HCT116 (cell line): ENCODE measurements around the gene ZNF621. TPM values are rescaled to one million over a fixed set of nuclear protein-coding genes. Genes with fewer than 3 reads are reported as not detected.
A peak's percentile ranks its signal among the peaks of the same experiment; 100 is the strongest.

Experiments used
- ATAC-seq: fragments of 200-7000 bp; cut with Tn5 transposase; 2 replicates; pipeline ENCODE4 v1.9.1; 2020; ENCODE audit warnings: mild to moderate bottlenecking, moderate library complexity
- BruUV-seq: library from RNA; stranded (reverse); fragments of 400-500 nt; replicated peaks from 2 replicates; lab custom pipeline; 2021; lab: Mats Ljungman, UMichigan
- CTCF ChIA-PET: fragments of 300-600 bp; sonication (Branson Sonifier 250); formaldehyde crosslinking; loops from one replicate; lab custom pipeline; 2021; ENCODE audit warnings: antibody characterized with exemption; lab: Charles Lee
- POLR2A ChIA-PET: fragments of 300-600, 350-600 bp; sonication (Branson Sonifier 250); formaldehyde crosslinking; loops from one replicate; lab custom pipeline; 2021; ENCODE audit warnings: antibody characterized with exemption; lab: Charles Lee
- RAD21 ChIA-PET, 2 experiments: fragments of 300-600 bp; sonication (Branson Sonifier 250); formaldehyde crosslinking; loops; one replicate each; lab custom pipeline; 2023; ENCODE audit warnings: low total read pairs in 2 of 2; ENCODE audit not compliant: uncharacterized antibody in 2 of 2, unreplicated experiment in 2 of 2, low non-redundant PET in 1 of 2; lab: Charles Lee
- DNase-seq: peaks from one replicate; pipeline ENCODE4 v3.0.0-alpha.2; 2010; ENCODE audit warnings: low read depth, low spot score
- H2AFZ ChIP-seq: fragments of 200-600 bp; shearing (Covaris generic), sonication (generic); 2 replicates; pipeline ENCODE4 v1.6.1; 2017; ENCODE audit warnings: low read depth, mixed run types, mixed read lengths, antibody characterized with exemption, low read length; ENCODE audit not compliant: poor library complexity, severe bottlenecking
- H3K27ac ChIP-seq: 2 replicates; pipeline ENCODE4 v1.5.1; 2012; ENCODE audit warnings: low read depth, low read length
- H3K27me3 ChIP-seq: fragments of 200-600 bp; sonication (generic); 2 replicates; pipeline ENCODE4 v1.6.1; 2016; ENCODE audit warnings: mixed run types, low read length, mixed read lengths; ENCODE audit not compliant: insufficient read depth
- H3K36me3 ChIP-seq, 2 experiments: fragments of 200-500 bp in 1 of 2; fragments of 200-600 bp in 1 of 2; sonication (Bioruptor generic) in 1 of 2; sonication (generic) in 1 of 2; 2 replicates each; pipeline versions ENCODE4 v1.5.1 to v1.6.1; 2014 to 2016; ENCODE audit warnings: low read length in 2 of 2, inconsistent platforms in 1 of 2, mixed read lengths in 1 of 2, mixed run types in 1 of 2; ENCODE audit not compliant: insufficient read depth in 2 of 2, control insufficient read depth in 1 of 2
- H3K4me1 ChIP-seq, 2 experiments: fragments of 200-600 bp in 1 of 2; sonication (generic) in 1 of 2; 2 replicates each; pipeline versions ENCODE4 v1.5.1 to v1.6.1; 2012 to 2017; ENCODE audit warnings: low read length in 2 of 2, inconsistent platforms in 1 of 2, mild to moderate bottlenecking in 1 of 2, mixed read lengths in 1 of 2, mixed run types in 1 of 2, moderate library complexity in 1 of 2; ENCODE audit not compliant: insufficient read depth in 2 of 2, control insufficient read depth in 1 of 2
- H3K4me2 ChIP-seq: fragments of 200-600 bp; sonication (generic); 2 replicates; pipeline ENCODE4 v1.6.1; 2017; ENCODE audit warnings: mixed run types, low read length, mixed read lengths
- H3K4me3 ChIP-seq, 2 experiments: fragments of 200-600 bp in 1 of 2; sonication (generic) in 1 of 2; replicated peaks in 1 of 2; 2 replicates each; pipeline ENCODE4 v1.5.1; 2011 to 2016; ENCODE audit warnings: low read length in 2 of 2, control low read depth in 1 of 2, low read depth in 1 of 2, mild to moderate bottlenecking in 1 of 2, mixed read lengths in 1 of 2, mixed run types in 1 of 2
- H3K79me2 ChIP-seq: fragments of 200-600 bp; sonication (generic); 2 replicates; pipeline ENCODE4 v1.6.1; 2017; ENCODE audit warnings: mild to moderate bottlenecking, mixed run types, low read length, moderate library complexity, mixed read lengths; ENCODE audit not compliant: insufficient read depth
- H3K9ac ChIP-seq: fragments of 200-600 bp; sonication (generic); 2 replicates; pipeline ENCODE4 v1.6.1; 2016; ENCODE audit warnings: low read length, mixed read lengths
- H3K9me2 ChIP-seq: fragments of 200-600 bp; sonication (generic), shearing (Covaris generic); 2 replicates; pipeline ENCODE4 v1.6.1; 2017; ENCODE audit warnings: mixed run types, mild to moderate bottlenecking, moderate library complexity; ENCODE audit not compliant: insufficient read depth
- H3K9me3 ChIP-seq, 2 experiments: fragments of 200-500 bp in 1 of 2; fragments of 200-600 bp in 1 of 2; sonication (Bioruptor generic) in 1 of 2; sonication (generic) in 1 of 2; 2 replicates each; pipeline ENCODE4 v1.6.1; 2014 to 2017; ENCODE audit warnings: low read length in 2 of 2, mixed read lengths in 2 of 2, inconsistent platforms in 1 of 2, low read depth in 1 of 2, mild to moderate bottlenecking in 1 of 2, mixed run types in 1 of 2, moderate library complexity in 1 of 2; ENCODE audit not compliant: control insufficient read depth in 1 of 2, insufficient read depth in 1 of 2
- H4K20me1 ChIP-seq: fragments of 200-600 bp; sonication (generic), shearing (Covaris generic); 2 replicates; pipeline ENCODE4 v1.6.1; 2017; ENCODE audit warnings: mixed run types, mild to moderate bottlenecking, moderate library complexity; ENCODE audit not compliant: insufficient read depth
- CTCF ChIP-seq, 3 experiments: fragments of 200-600 bp in 1 of 3; sonication (generic) in 1 of 3; IDR thresholded peaks in 2 of 3; conservative IDR thresholded peaks in 1 of 3; 2 replicates each; pipeline ENCODE4 v1.5.1; 2012 to 2017; ENCODE audit warnings: low read depth in 2 of 3, low read length in 2 of 3, antibody characterized with exemption in 1 of 3, borderline replicate concordance in 1 of 3, control low read depth in 1 of 3, mild to moderate bottlenecking in 1 of 3, mixed read lengths in 1 of 3, mixed run types in 1 of 3, moderate library complexity in 1 of 3; ENCODE audit not compliant: insufficient read depth in 1 of 3
- FOSL1 ChIP-seq: IDR thresholded peaks from 2 replicates; pipeline ENCODE4 v1.6.1; 2012; ENCODE audit warnings: low read depth
- POLR2AphosphoS5 ChIP-seq: IDR thresholded peaks from 2 replicates; pipeline ENCODE4 v1.6.1; 2011; ENCODE audit warnings: mild to moderate bottlenecking, low read depth, low read length, moderate library complexity
- RAD21 ChIP-seq: IDR thresholded peaks from 2 replicates; pipeline ENCODE4 v1.6.1; 2012; ENCODE audit warnings: low read depth, mild to moderate bottlenecking
- SP1 ChIP-seq: IDR thresholded peaks from 2 replicates; pipeline ENCODE4 v1.6.1; 2012; ENCODE audit warnings: low read depth
- YY1 ChIP-seq: IDR thresholded peaks from 2 replicates; pipeline ENCODE4 v1.6.1; 2011; ENCODE audit warnings: low read length, low read depth, moderate library complexity, mild to moderate bottlenecking; ENCODE audit not compliant: insufficient replicate concordance; ENCODE audit errors: extremely low read depth
- ZBTB33 ChIP-seq: IDR thresholded peaks from 2 replicates; pipeline ENCODE4 v1.6.1; 2011; ENCODE audit warnings: mild to moderate bottlenecking, low read length, moderate library complexity; ENCODE audit not compliant: insufficient replicate concordance; ENCODE audit errors: extremely low read depth
- ZNF274 ChIP-seq: fragments of 200-500 bp; sonication (Bioruptor generic); IDR thresholded peaks from 2 replicates; pipeline ENCODE4 v1.6.1; 2014; ENCODE audit warnings: mild to moderate bottlenecking, low read depth, low read length, inconsistent platforms
- intact Hi-C: fragments of 100-400 bp; cut with micrococcal nuclease; formaldehyde crosslinking; loops from 2 replicates; pipeline ENCODE4 v1.10.0; 2022
- total RNA-seq: library from RNA; stranded (reverse); gene quantifications from one replicate; pipeline ENCODE4 v1.2.1, GENCODE V29; 2021; ENCODE audit not compliant: unreplicated experiment

The ZNF621 gene
- total RNA-seq, 1 experiment from 2014 or later: 23.5 TPM

- CTCF ChIA-PET: interaction anchor here (0.7 to 1.3 kb wide), 3 partner anchors 1132 to 1299 kb away, joined by 3 to 5 read pairs (median 3); no protein-coding TSS in a partner anchor
- POLR2A ChIA-PET: no interaction called here
Measured at GRCh38 chr3:40584625-40585189, 59.9 kb downstream of the ZNF621 start.

More at GRCh38 chr3:40584625-40585189, 59.9 kb downstream of the ZNF621 start:
- Histone ChIP-seq H3K27ac (no peak overlapping the region), H3K4me3 (no peak overlapping the region), H3K9me2 (no peaks in the 10 kb centered on the region), H3K4me2 (no peak overlapping the region), H3K9ac (no peak overlapping the region), H4K20me1 (no peaks in the 10 kb centered on the region), H3K27me3 (no peaks in the 10 kb centered on the region), H3K36me3 (no peaks in the 10 kb centered on the region), H3K79me2 (no peaks in the 10 kb centered on the region), H2AFZ (no peak overlapping the region)
- ATAC-seq (peak; percentile 92), DNase-seq (peak; percentile 31)
- intact Hi-C loops: loop anchor here (5.0 to 10.0 kb wide), 6 partner anchors 257 to 1520 kb away; no protein-coding TSS in a partner anchor
- BruUV-seq: no TSS peak
- RAD21 ChIA-PET: interaction anchor here in 1 of 2 experiments (0.7 kb wide), 1 partner anchor 329 kb away, joined by 3 read pairs; no protein-coding TSS in a partner anchor
- TF ChIP-seq CTCF (IDR thresholded peaks at IDR 0.05 in 2 of 3, conservative IDR thresholded peaks at IDR 0.05 in 1 of 3; ENCODE audit: borderline replicate concordance in 1 of 3, insufficient read depth in 1 of 3, low read depth in 2 of 3, low read length in 2 of 3): peak; percentile 61 to 99 (median 99); a peak in 5 of 6 replicates
- TF ChIP-seq YY1: no peak
- no peak for TF ChIP-seq POLR2AphosphoS5
- TF ChIP-seq RAD21: peak; percentile 86
- no peak for TF ChIP-seq ZBTB33
- TF ChIP-seq ZNF274: no peak
- TF ChIP-seq SP1: no peak
- no peak for TF ChIP-seq FOSL1
- TF ChIP-seq, all 23 proteins: peak for 2
- no peaks in the 10 kb centered on the region for H3K4me1 ChIP-seq
- H3K9me3 ChIP-seq: no peaks in the 10 kb centered on the region
